Measurements from ENCODE around the gene VWC2L. TPM values are rescaled to one million over a fixed set of nuclear protein-coding genes. Genes with fewer than 3 reads are reported as not detected.

VWC2L gene
- total RNA-seq, 4 donors from 2014 or later = 0.32 TPM; not detected in 3

GRCh38 chr2:214451516-214452275 is 40.8 kb downstream of the VWC2L start:
- in situ Hi-C loops (cut with MboI; ENCODE audit: low pct_ligation_motif_present in 1 of 4, low pct_unique_long_range_greater_than_20kb in 1 of 4, low sequenced_read_pairs in 3 of 4) = no loop called here
- no peak for DNase-seq
- no peak overlapping the region for H3K4me3 ChIP-seq
- 45 to 58% methylated on average over 2 of the region's 2 CpGs for WGBS, 2 donors (ENCODE audit: low coverage in 1 of 2)
- intact Hi-C loops (cut with DNase I; ENCODE audit: low total_unique reads) = no loop called here
- H3K27me3 ChIP-seq = no peaks in the 10 kb centered on the region
- TF ChIP-seq EP300 (IDR thresholded peaks at IDR 0.05; ENCODE audit: low read depth) = no peak
- no peak for TF ChIP-seq POLR2A (IDR thresholded peaks at IDR 0.05)
- no peak for TF ChIP-seq POLR2AphosphoS5 (IDR thresholded peaks at IDR 0.05)
- no peak overlapping the region for H3K27ac ChIP-seq
- H3K4me1 ChIP-seq = no peaks in the 10 kb centered on the region
- no peaks in the 10 kb centered on the region for H3K9me3 ChIP-seq
- no peaks in the 10 kb centered on the region for H3K36me3 ChIP-seq

- in situ Hi-C loops (cut with MboI; ENCODE audit: low pct_ligation_motif_present in 1 of 4, low pct_unique_long_range_greater_than_20kb in 1 of 4, low sequenced_read_pairs in 3 of 4) (no loop called here), intact Hi-C loops (cut with DNase I; ENCODE audit: low total_unique reads) (no loop called here)
- Histone ChIP-seq H3K4me3 (no peak overlapping the region), H3K27me3 (no peaks in the 10 kb centered on the region), H3K9me3 (no peaks in the 10 kb centered on the region), H3K4me1 (no peaks in the 10 kb centered on the region), H3K27ac (no peak overlapping the region), H3K36me3 (no peaks in the 10 kb centered on the region)
- DNase-seq = no peak
- TF ChIP-seq CTCF (IDR thresholded peaks at IDR 0.05) (no peak), EP300 (IDR thresholded peaks at IDR 0.05; ENCODE audit: low read depth) (no peak), POLR2A (IDR thresholded peaks at IDR 0.05) (no peak), POLR2AphosphoS5 (IDR thresholded peaks at IDR 0.05) (no peak)
- 81% methylated on average over 3 of the region's 3 CpGs; no CpG with 5 or more reads in 1 of the 2 donors for WGBS, 2 donors (ENCODE audit: low coverage in 1 of 2)
Measured at GRCh38 chr2:214465363-214466146, 54.7 kb downstream of the VWC2L start.

GRCh38 chr2:214469728-214470127 is 58.9 kb downstream of the VWC2L start:
- intact Hi-C loops (cut with DNase I; ENCODE audit: low total_unique reads) = no loop called here

GRCh38 chr2:214471382-214471781 is 60.5 kb downstream of the VWC2L start:
- H3K9me3 ChIP-seq = no peaks in the 10 kb centered on the region
- H3K4me1 ChIP-seq = no peaks in the 10 kb centered on the region
- TF ChIP-seq EP300 (IDR thresholded peaks at IDR 0.05; ENCODE audit: low read depth) = no peak
- no peak for TF ChIP-seq POLR2AphosphoS5 (IDR thresholded peaks at IDR 0.05)
- no peak for TF ChIP-seq POLR2A (IDR thresholded peaks at IDR 0.05)
- no peak for TF ChIP-seq CTCF (IDR thresholded peaks at IDR 0.05)
- intact Hi-C loops (cut with DNase I; ENCODE audit: low total_unique reads) = no loop called here
- no peaks in the 10 kb centered on the region for H3K27me3 ChIP-seq
- WGBS, 2 donors (ENCODE audit: low coverage in 1 of 2) = 79% methylated on average over 1 of the region's 1 CpG; no CpG with 5 or more reads in 1 of the 2 donors
- no peak for DNase-seq
- in situ Hi-C loops (cut with MboI; ENCODE audit: low pct_ligation_motif_present in 1 of 4, low pct_unique_long_range_greater_than_20kb in 1 of 4, low sequenced_read_pairs in 3 of 4) = no loop called here
- no peaks in the 10 kb centered on the region for H3K36me3 ChIP-seq
- H3K4me3 ChIP-seq = no peak overlapping the region
- no peak overlapping the region for H3K27ac ChIP-seq

More at GRCh38 chr2:214469728-214470127, 58.9 kb downstream of the VWC2L start:
- Histone ChIP-seq H3K36me3 (no peaks in the 10 kb centered on the region), H3K27ac (no peak overlapping the region), H3K4me1 (no peaks in the 10 kb centered on the region), H3K4me3 (no peak overlapping the region), H3K9me3 (no peaks in the 10 kb centered on the region), H3K27me3 (no peaks in the 10 kb centered on the region)
- WGBS, 2 donors (ENCODE audit: low coverage in 1 of 2) = 81% methylated on average over 3 of the region's 3 CpGs
- DNase-seq = no peak
- TF ChIP-seq CTCF (IDR thresholded peaks at IDR 0.05) (no peak), POLR2A (IDR thresholded peaks at IDR 0.05) (no peak), POLR2AphosphoS5 (IDR thresholded peaks at IDR 0.05) (no peak), EP300 (IDR thresholded peaks at IDR 0.05; ENCODE audit: low read depth) (no peak)
- in situ Hi-C loops (cut with MboI; ENCODE audit: low pct_ligation_motif_present in 1 of 4, low pct_unique_long_range_greater_than_20kb in 1 of 4, low sequenced_read_pairs in 3 of 4) = no loop called here

All from transverse colon (tissue), 4 donors.